ENCODE data around the gene MASP2.

- TF ChIP-seq, protein P1, sequence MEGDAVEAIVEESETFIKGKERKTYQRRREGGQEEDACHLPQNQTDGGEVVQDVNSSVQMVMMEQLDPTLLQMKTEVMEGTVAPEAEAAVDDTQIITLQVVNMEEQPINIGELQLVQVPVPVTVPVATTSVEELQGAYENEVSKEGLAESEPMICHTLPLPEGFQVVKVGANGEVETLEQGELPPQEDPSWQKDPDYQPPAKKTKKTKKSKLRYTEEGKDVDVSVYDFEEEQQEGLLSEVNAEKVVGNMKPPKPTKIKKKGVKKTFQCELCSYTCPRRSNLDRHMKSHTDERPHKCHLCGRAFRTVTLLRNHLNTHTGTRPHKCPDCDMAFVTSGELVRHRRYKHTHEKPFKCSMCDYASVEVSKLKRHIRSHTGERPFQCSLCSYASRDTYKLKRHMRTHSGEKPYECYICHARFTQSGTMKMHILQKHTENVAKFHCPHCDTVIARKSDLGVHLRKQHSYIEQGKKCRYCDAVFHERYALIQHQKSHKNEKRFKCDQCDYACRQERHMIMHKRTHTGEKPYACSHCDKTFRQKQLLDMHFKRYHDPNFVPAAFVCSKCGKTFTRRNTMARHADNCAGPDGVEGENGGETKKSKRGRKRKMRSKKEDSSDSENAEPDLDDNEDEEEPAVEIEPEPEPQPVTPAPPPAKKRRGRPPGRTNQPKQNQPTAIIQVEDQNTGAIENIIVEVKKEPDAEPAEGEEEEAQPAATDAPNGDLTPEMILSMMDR (IDR thresholded peaks at IDR 0.05): no peak
- TF ChIP-seq EP300 (IDR thresholded peaks at IDR 0.05) (no peak), TP53 (CRISPR knock-in tag; IDR thresholded peaks at IDR 0.05) (no peak), JUNB (IDR thresholded peaks at IDR 0.05) (no peak), MAX (IDR thresholded peaks at IDR 0.05) (no peak), SREBF2 (IDR thresholded peaks at IDR 0.05) (no peak), ZSCAN20 (CRISPR knock-in tag; IDR thresholded peaks at IDR 0.05) (no peak), RFX5 (IDR thresholded peaks at IDR 0.05) (no peak), RCOR1 (IDR thresholded peaks at IDR 0.05; ENCODE audit: low read depth, low read length) (no peak)
- TF ChIP-seq, protein P2, sequence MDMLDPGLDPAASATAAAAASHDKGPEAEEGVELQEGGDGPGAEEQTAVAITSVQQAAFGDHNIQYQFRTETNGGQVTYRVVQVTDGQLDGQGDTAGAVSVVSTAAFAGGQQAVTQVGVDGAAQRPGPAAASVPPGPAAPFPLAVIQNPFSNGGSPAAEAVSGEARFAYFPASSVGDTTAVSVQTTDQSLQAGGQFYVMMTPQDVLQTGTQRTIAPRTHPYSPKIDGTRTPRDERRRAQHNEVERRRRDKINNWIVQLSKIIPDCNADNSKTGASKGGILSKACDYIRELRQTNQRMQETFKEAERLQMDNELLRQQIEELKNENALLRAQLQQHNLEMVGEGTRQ (IDR thresholded peaks at IDR 0.05): no peak
These were observed 56.2 kb downstream of the MASP2 start for GRCh38 chr1:10990828-10991227.

Data from A549 (cell line).